Esophagus muscularis mucosa (tissue), 4 donors: ENCODE results near the gene TNNT1. TPM values are rescaled to one million over a fixed set of nuclear protein-coding genes. Genes with fewer than 3 reads are reported as not detected.
"Not testable (repeated sequence)": the region's sequence is repeated elsewhere in the genome, so short reads cannot be mapped to it uniquely, and the experiment has no call there.

Source experiments
- DNase-seq: peaks from one replicate; pipeline ENCODE4 v3.0.0-alpha.2; 2017; ENCODE audit errors: extremely low spot score
- H3K27ac ChIP-seq, 4 donors: fragments of 200-600 bp; sonication (generic); replicated peaks in 1 of 4; 1 replicate in 3 of 4; 2 replicates in 1 of 4; pipeline ENCODE4 v1.5.1; 2016 to 2019; ENCODE audit warnings: mild to moderate bottlenecking in 1 of 4
- H3K27me3 ChIP-seq, 4 donors: fragments of 200-600 bp; sonication (generic); one replicate each; pipeline versions ENCODE4 v1.5.1 to v1.6.0; 2016 to 2019
- H3K36me3 ChIP-seq, 4 donors: fragments of 200-600 bp; sonication (generic); one replicate each; pipeline ENCODE4 v1.5.1; 2016 to 2019
- H3K4me1 ChIP-seq, 4 donors: fragments of 200-600 bp; sonication (generic); one replicate each; pipeline ENCODE4 v1.5.1; 2016 to 2019
- H3K4me3 ChIP-seq, 4 donors: fragments of 200-600 bp; sonication (generic); 1 replicate in 2 of 4; 2 replicates in 2 of 4; pipeline ENCODE4 v1.5.1; 2016 to 2019; ENCODE audit warnings: mild to moderate bottlenecking in 4 of 4, moderate library complexity in 1 of 4
- H3K9me3 ChIP-seq, 4 donors: fragments of 200-600 bp; sonication (generic); 1 replicate in 3 of 4; 2 replicates in 1 of 4; pipeline ENCODE4 v1.5.1; 2016 to 2019
- EP300 ChIP-seq: sonication (generic); formaldehyde crosslinking; IDR thresholded peaks from one replicate; pipeline ENCODE4 v1.6.1; 2017; ENCODE audit warnings: antibody characterized with exemption
- POLR2A ChIP-seq: fragments of 450-650 bp; IDR thresholded peaks from one replicate; pipeline ENCODE4 v1.6.1; 2017; ENCODE audit warnings: antibody characterized with exemption, moderate library complexity, mild to moderate bottlenecking, low read depth
- POLR2AphosphoS5 ChIP-seq, 2 donors: sonication (generic); formaldehyde crosslinking; IDR thresholded peaks; one replicate each; pipeline ENCODE4 v1.6.1; 2017; ENCODE audit warnings: antibody characterized with exemption in 2 of 2
- WGBS: methylation state at CpG from one replicate; pipeline ENCODE4 v1.1.5; 2018; 5-methylcytosine and 5-hydroxymethylcytosine counted together
- intact Hi-C: fragments of 100-400 bp; cut with DNase I; formaldehyde crosslinking; loops from one replicate; pipeline ENCODE4 v1.15.1; 2023
- total RNA-seq, 4 donors: library from RNA; depleted of rRNA; stranded (reverse); fragments of >200 nt; gene quantifications; one replicate each; pipeline versions ENCODE4 v1.1.0 to v1.2.1, GENCODE V29; 2016
- TF ChIP-seq, protein P1 (sequence below), 3 experiments: fragments of 200-600 bp in 2 of 3; fragments of 450-650 bp in 1 of 3; sonication (generic) in 2 of 3; IDR thresholded peaks; one replicate each; pipeline ENCODE4 v1.5.1; 2017 to 2019; ENCODE audit warnings: antibody characterized with exemption in 3 of 3, mild to moderate bottlenecking in 2 of 3, moderate library complexity in 1 of 3

TNNT1 gene
- total RNA-seq, 4 donors from 2014 or later, result 2.0 TPM; not detected in 3

- H3K27ac ChIP-seq, result no peak within 1 kb of the TSS
- intact Hi-C loops, result no loop called here
- 18% methylated on average over 12 of the region's 39 CpGs for WGBS
- no peaks in the 10 kb centered on the region for H3K9me3 ChIP-seq
- peaks cover 15 to 32% (median 28%) of the 10 kb centered on the region in 4 donors for H3K4me1 ChIP-seq
- H3K36me3 ChIP-seq, result peaks cover 0 to 26% (median 0%) of the 10 kb centered on the region in 4 donors
- no peak within 1 kb of the TSS for H3K4me3 ChIP-seq
- peaks cover 3 to 98% (median 61%) of the 10 kb centered on the region in 4 donors for H3K27me3 ChIP-seq
- no peak for DNase-seq
- TF ChIP-seq EP300 (no peak), POLR2A (no peak), POLR2AphosphoS5 (IDR thresholded peaks at IDR 0.05) (no peak)
- TF ChIP-seq, protein P1, sequence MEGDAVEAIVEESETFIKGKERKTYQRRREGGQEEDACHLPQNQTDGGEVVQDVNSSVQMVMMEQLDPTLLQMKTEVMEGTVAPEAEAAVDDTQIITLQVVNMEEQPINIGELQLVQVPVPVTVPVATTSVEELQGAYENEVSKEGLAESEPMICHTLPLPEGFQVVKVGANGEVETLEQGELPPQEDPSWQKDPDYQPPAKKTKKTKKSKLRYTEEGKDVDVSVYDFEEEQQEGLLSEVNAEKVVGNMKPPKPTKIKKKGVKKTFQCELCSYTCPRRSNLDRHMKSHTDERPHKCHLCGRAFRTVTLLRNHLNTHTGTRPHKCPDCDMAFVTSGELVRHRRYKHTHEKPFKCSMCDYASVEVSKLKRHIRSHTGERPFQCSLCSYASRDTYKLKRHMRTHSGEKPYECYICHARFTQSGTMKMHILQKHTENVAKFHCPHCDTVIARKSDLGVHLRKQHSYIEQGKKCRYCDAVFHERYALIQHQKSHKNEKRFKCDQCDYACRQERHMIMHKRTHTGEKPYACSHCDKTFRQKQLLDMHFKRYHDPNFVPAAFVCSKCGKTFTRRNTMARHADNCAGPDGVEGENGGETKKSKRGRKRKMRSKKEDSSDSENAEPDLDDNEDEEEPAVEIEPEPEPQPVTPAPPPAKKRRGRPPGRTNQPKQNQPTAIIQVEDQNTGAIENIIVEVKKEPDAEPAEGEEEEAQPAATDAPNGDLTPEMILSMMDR (IDR thresholded peaks at IDR 0.05), result no peak
These were observed 8.3 kb upstream of the TNNT1 start, which contains the start of gene TNNI3 for GRCh38 chr19:55157064-55157908. TSS of gene TNNI3 (minus strand) at chr19:55157732. CDS start at chr19:55157589, 143 bp downstream.

DNA sequence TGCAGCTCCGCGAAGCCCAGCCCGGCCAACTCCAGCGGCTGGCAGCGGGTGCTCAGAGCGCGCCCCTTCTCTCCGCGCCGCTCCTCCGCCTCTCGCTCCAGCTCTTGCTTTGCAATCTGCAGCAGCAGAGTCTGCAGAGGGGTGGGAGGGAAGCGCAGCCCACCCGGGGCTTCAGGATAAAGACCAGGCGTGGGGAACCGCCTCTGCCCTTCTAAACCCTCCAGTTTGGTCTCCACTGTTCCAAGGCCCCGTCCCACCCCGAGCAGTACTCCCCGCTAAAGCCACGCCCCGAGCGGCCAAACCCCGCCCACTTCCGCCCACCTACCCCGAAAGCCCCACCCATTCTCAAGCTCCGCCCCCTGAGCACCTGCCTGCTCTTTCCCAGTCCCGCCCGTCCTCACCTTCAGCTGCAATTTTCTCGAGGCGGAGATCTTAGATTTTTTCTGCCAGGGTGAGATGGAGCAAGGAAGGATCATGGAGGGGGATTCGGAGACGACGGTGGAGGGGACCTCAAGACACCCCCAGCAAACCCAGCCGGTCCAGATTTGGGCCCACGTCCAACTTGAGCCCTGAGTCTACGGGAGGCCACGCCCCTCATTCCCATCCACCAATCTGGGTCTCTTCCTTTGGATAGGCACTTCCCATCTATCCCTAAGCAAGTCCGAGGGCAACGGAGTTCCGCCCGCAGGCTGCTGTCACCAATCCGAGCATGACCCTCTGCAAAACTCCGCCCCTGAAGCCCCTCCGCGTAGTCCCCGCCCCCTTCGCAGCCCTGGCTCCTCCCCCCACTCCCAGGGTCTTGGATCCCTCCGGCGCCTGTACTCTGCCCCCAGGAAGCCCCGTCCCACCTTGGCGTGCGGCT lies 7.4 kb upstream of the TNNT1 start:
- intact Hi-C loops, result no loop called here
- 3% methylated on average over 40 of the region's 52 CpGs for WGBS
- H3K4me1 ChIP-seq, result peaks cover 15 to 32% (median 27%) of the 10 kb centered on the region in 4 donors
- DNase-seq, result no peak
- H3K27ac ChIP-seq, result no peak overlapping the region
- H3K4me3 ChIP-seq, result no peak overlapping the region
- no peaks in the 10 kb centered on the region for H3K9me3 ChIP-seq
- peaks cover 0 to 30% (median 0%) of the 10 kb centered on the region in 4 donors for H3K36me3 ChIP-seq
- H3K27me3 ChIP-seq, result peaks cover 1 to 97% (median 52%) of the 10 kb centered on the region in 4 donors
- TF ChIP-seq, protein P1 (IDR thresholded peaks at IDR 0.05), result no peak
- TF ChIP-seq POLR2A, result no peak

DNA sequence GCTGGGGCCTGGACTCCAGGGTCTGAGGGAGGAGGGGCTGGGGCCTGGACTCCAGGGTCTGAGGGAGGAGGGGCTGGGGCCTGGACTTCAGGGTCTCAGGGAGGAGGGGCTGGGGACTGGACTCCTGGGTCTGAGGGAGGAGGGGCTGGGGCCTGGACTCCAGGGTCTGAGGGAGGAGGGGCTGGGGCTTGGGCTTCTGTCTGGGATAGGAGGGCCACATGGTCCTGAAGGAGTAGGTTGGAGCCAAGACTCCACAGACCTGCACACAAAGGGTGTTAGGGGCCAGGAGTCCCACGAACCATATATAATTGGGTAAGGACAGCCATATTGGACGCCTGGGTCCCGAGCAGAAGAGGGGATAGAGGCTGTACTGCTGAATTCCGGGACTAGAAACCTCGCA lies 6.8 kb upstream of the TNNT1 start:
- intact Hi-C loops, H3K4me3 ChIP-seq, DNase-seq, H3K27ac ChIP-seq, H3K9me3 ChIP-seq: not testable (repeated sequence)
- H3K4me1 ChIP-seq, result peaks cover 12 to 27% (median 22%) of the 10 kb centered on the region in 4 donors
- peaks cover 0 to 37% (median 0%) of the 10 kb centered on the region in 4 donors for H3K36me3 ChIP-seq
- WGBS, result 0% methylated on average over 2 of the region's 5 CpGs
- peaks cover 0 to 97% (median 46%) of the 10 kb centered on the region in 4 donors for H3K27me3 ChIP-seq

- Histone ChIP-seq H3K27me3 (peaks cover 0 to 97% (median 37%) of the 10 kb centered on the region in 4 donors), H3K4me1 (peaks cover 0 to 15% (median 11%) of the 10 kb centered on the region in 4 donors), H3K4me3 (no peak overlapping the region), H3K36me3 (peaks cover 0 to 38% (median 0%) of the 10 kb centered on the region in 4 donors), H3K27ac (no peak overlapping the region), H3K9me3 (no peaks in the 10 kb centered on the region)
- TF ChIP-seq POLR2A (no peak), EP300 (no peak), POLR2AphosphoS5 (IDR thresholded peaks at IDR 0.05) (no peak)
- TF ChIP-seq, protein P1 (IDR thresholded peaks at IDR 0.05), result no peak
- intact Hi-C loops, result no loop called here
- 90% methylated on average over 12 of the region's 12 CpGs for WGBS
- no peak for DNase-seq
These were observed 4.8 kb upstream of the TNNT1 start for GRCh38 chr19:55153652-55154264.
